ENCODE data around the gene GSTO2.

GSTO2 gene

DNA sequence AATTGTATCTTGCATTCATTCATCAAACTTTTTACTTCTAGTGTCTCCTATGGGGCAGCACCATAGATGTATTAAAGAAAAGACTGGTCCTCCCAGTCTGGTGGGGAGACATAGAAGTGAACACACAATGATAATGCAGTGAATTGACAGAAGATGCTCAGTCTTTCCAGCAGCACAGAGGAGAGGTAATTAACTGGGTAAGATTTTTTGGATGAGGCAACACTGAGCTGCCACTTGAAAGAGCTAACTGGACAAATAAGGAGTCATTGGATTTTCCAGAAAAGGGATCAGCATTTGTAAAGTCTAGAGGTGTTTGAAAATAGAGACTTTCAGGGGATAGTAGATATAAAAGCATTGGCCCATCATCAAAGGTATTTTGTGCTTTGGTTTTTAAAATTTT, 76.5 kb downstream of the GSTO2 start:
- TF ChIP-seq, protein P1, sequence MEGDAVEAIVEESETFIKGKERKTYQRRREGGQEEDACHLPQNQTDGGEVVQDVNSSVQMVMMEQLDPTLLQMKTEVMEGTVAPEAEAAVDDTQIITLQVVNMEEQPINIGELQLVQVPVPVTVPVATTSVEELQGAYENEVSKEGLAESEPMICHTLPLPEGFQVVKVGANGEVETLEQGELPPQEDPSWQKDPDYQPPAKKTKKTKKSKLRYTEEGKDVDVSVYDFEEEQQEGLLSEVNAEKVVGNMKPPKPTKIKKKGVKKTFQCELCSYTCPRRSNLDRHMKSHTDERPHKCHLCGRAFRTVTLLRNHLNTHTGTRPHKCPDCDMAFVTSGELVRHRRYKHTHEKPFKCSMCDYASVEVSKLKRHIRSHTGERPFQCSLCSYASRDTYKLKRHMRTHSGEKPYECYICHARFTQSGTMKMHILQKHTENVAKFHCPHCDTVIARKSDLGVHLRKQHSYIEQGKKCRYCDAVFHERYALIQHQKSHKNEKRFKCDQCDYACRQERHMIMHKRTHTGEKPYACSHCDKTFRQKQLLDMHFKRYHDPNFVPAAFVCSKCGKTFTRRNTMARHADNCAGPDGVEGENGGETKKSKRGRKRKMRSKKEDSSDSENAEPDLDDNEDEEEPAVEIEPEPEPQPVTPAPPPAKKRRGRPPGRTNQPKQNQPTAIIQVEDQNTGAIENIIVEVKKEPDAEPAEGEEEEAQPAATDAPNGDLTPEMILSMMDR (conservative IDR thresholded peaks at IDR 0.05; ENCODE audit: control insufficient read depth, insufficient read depth, low read depth, low read length), result no peak
- no peak overlapping the region for H3K4me3 ChIP-seq (ENCODE audit: control insufficient read depth, low read depth, low read length)
- no peak for DNase-seq (ENCODE audit: low read depth)

DNA sequence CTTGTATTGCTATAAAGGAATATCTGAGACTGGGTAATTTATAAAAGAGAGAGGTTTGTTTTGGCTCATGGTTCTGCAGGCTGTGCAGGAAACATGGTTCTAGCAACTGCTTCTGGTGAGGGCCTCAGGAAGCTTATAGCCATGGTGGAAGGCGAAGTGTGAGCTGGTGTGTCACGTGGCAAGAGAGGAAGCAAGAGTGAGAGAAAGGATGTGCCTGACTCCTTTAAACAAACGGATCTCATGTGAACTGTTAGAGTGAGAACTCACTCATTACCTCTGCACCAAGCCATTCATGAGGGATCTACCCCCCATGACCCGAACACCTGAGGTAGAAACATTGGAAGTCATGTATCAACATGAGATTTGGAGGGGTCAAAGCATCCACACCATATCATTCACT, 77.0 kb downstream of the GSTO2 start:
- TF ChIP-seq, protein P1 (conservative IDR thresholded peaks at IDR 0.05; ENCODE audit: control insufficient read depth, insufficient read depth, low read depth, low read length), result no peak
- DNase-seq (ENCODE audit: low read depth), result no peak
- no peak overlapping the region for H3K4me3 ChIP-seq (ENCODE audit: control insufficient read depth, low read depth, low read length)

DNA sequence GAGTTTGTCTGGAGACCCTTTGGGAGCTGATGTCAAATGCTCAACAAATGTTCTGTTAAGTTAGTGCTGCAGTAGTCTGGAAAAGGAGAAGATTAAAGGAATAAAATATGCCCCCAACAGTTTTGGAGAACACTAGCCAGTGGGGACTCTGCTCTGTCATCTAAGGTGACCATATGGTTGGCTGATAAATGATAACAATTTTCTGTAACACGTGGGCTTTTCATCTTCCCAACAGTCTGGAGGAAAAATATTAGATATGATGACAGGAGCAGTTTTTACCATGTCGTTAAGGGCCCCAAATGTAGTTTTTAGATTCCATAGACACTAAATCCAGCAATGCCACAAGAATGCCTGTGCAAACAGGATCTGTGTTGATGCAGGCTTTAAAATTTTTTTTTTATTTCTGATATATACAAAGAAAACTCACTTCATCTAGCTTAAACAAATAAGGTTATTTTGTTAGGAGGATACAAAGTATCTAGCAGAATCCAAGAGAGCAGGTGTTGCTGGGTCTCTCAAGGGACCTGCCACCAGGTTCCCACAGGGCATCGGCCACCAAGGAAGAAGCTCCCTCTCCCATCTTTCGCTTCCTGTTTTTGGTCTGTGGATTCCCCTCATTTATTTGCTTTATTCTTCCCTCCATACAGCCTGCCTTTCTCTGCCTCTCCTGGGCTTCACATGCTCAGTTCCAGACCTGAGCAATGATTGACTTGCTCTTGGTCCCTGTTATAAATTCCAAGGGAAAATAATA, 78.5 kb downstream of the GSTO2 start:
- no peak overlapping the region for H3K4me3 ChIP-seq (ENCODE audit: control insufficient read depth, low read depth, low read length)
- no peak for DNase-seq (ENCODE audit: low read depth)
- TF ChIP-seq, protein P1 (conservative IDR thresholded peaks at IDR 0.05; ENCODE audit: control insufficient read depth, insufficient read depth, low read depth, low read length), result no peak

DNA sequence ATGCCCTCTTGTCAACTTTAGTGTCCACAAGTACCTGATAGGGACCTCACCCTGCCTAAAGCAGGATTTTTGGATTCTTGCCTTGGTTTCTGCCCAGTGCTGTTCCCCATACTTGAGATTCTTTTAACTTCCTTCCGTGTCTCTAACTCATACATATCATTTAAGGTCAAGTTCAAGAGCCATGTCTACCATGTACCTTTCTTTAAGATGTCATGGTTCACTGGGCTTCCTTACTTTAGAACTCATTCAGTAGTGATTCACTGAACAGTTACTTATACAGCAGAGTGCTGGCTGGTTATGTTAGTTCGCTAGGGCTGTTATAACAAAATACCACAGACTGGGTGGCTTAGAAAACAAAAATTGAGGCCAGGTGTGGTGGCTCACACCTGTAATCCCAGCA, 79.6 kb downstream of the GSTO2 start:
- no peak overlapping the region for H3K4me3 ChIP-seq (ENCODE audit: control insufficient read depth, low read depth, low read length)
- TF ChIP-seq, protein P1 (conservative IDR thresholded peaks at IDR 0.05; ENCODE audit: control insufficient read depth, insufficient read depth, low read depth, low read length), result no peak
- no peak for DNase-seq (ENCODE audit: low read depth)

DNA sequence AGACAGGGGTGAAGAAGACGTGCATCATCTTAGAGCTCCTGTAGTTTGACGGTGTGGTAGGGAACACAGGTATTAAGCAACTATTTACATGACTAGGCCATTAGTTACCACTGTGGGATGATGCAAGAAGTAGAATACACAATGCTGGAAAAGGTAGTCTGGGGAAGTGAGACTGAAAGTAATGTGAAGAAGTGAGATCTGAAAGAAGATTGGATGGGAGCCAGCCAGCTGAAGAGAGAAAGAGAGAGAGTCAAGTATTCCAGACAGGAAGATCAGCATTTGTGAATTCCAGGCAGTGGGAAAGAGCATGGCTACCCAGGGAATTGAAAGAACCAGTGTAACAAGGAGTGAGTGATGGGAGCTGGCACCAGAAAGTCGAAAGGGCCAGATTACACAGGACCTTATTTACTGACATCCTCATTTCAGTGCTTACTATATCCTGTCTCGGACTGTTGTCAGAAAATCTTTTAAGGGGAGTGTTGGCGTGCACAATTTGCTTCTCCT, 80.7 kb downstream of the GSTO2 start:
- H3K4me3 ChIP-seq (ENCODE audit: control insufficient read depth, low read depth, low read length), result no peak overlapping the region
- DNase-seq (ENCODE audit: low read depth), result peak; percentile 79
- TF ChIP-seq, protein P1 (conservative IDR thresholded peaks at IDR 0.05; ENCODE audit: control insufficient read depth, insufficient read depth, low read depth, low read length), result no peak

DNA sequence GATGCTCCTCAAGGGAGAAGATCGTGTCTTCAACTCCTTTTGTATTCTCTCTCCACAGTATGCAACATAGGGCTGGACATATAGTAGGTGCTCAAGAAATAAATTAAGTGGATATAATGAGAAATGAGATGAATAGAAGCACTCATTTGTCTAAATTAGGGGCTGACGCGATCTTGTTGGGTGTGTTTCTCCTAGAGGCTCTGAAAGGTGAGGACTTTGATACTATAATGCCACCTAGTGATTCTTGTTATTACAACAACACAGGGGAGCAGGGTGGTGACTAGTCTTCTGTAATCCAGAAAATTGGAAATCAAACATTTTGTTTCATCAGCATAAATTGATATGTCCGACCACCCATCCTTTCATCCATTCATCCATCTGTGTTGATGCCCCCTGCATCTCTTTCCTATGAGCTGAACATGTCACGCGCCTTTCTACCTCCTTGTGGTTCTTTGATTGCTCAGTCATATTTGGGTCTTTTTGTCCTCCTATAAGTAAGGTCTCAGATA, 81.2 kb downstream of the GSTO2 start:
- DNase-seq (ENCODE audit: low read depth), result peak; percentile 84
- H3K4me3 ChIP-seq (ENCODE audit: control insufficient read depth, low read depth, low read length), result no peak overlapping the region
- TF ChIP-seq, protein P1 (conservative IDR thresholded peaks at IDR 0.05; ENCODE audit: control insufficient read depth, insufficient read depth, low read depth, low read length), result peak; percentile 66
